H7 (cell line): ENCODE measurements around the gene TSPO. TPM values are rescaled to one million over a fixed set of nuclear protein-coding genes. Genes with fewer than 3 reads are reported as not detected.

Source experiments
- DNase-seq: peaks from one replicate; pipeline ENCODE4 v3.0.0; 2012
- H3K27me3 ChIP-seq: 2 replicates; pipeline ENCODE4 v1.6.0; 2011; ENCODE audit warnings: mild to moderate bottlenecking, low read length; ENCODE audit not compliant: control insufficient read depth, insufficient read depth
- H3K36me3 ChIP-seq: replicated peaks from 2 replicates; pipeline ENCODE4 v1.5.1; 2011; ENCODE audit warnings: low read length; ENCODE audit not compliant: control insufficient read depth, insufficient read depth
- H3K4me3 ChIP-seq: 2 replicates; pipeline ENCODE4 v1.5.1; 2011; ENCODE audit warnings: low read depth, mild to moderate bottlenecking, control low read depth, low read length, moderate library complexity; ENCODE audit not compliant: insufficient read depth
- total RNA-seq: library from RNA; depleted of rRNA; stranded (reverse); fragments of >200 nt; shearing (Covaris generic); gene quantifications from 2 replicates; pipeline ENCODE4 v1.2.3, GENCODE V29; 2014

Gene TSPO
- total RNA-seq, 1 experiment from 2014 or later, result 39.4 TPM

GRCh38 chr22:43173976-43174720 lies 22.8 kb downstream of the TSPO start:
- Histone ChIP-seq H3K4me3 (no peak overlapping the region), H3K36me3 (peaks cover 40% of the 10 kb centered on the region), H3K27me3 (no peaks in the 10 kb centered on the region)
- DNase-seq, result no peak

GRCh38 chr22:43174941-43175531 lies 23.7 kb downstream of the TSPO start:
- DNase-seq, result no peak
- H3K27me3 ChIP-seq, result no peaks in the 10 kb centered on the region
- H3K36me3 ChIP-seq, result peaks cover 40% of the 10 kb centered on the region
- H3K4me3 ChIP-seq, result no peak overlapping the region

DNA sequence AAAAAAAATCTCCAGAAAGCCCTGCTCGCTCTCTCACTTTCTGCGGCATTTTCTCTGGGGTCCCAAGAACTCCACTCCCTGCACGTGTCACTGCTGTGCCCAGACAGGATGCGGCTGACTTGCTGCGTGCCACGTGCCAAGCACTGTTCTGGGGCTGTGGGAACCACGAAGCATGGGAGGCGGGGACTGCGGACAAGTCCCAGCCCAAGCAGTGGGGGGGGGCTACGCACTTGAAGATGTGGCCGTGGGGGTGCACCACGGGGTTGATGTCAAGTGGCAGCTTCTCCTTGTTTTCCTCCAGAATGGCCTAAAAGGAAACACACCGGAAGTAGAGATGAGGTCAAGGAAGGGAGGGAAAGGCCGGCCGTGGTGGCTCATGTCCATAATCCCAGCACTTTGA lies 24.7 kb downstream of the TSPO start:
- H3K4me3 ChIP-seq, result no peak overlapping the region
- no peaks in the 10 kb centered on the region for H3K27me3 ChIP-seq
- no peak for DNase-seq
- peaks cover 41% of the 10 kb centered on the region for H3K36me3 ChIP-seq

GRCh38 chr22:43177479-43177878 lies 26.1 kb downstream of the TSPO start:
- Histone ChIP-seq H3K4me3 (no peak overlapping the region), H3K27me3 (no peaks in the 10 kb centered on the region), H3K36me3 (peaks cover 38% of the 10 kb centered on the region)
- no peak for DNase-seq

GRCh38 chr22:43179146-43179910 lies 28.0 kb downstream of the TSPO start:
- no peak for DNase-seq
- no peaks in the 10 kb centered on the region for H3K27me3 ChIP-seq
- no peak overlapping the region for H3K4me3 ChIP-seq
- peaks cover 26% of the 10 kb centered on the region for H3K36me3 ChIP-seq

- H3K36me3 ChIP-seq, result peaks cover 23% of the 10 kb centered on the region
- DNase-seq, result no peak
- no peaks in the 10 kb centered on the region for H3K27me3 ChIP-seq
Measured at GRCh38 chr22:43179911-43180195, 28.5 kb downstream of the TSPO start.

GRCh38 chr22:43180670-43181069 lies 29.3 kb downstream of the TSPO start:
- H3K4me3 ChIP-seq, result no peak overlapping the region
- no peaks in the 10 kb centered on the region for H3K27me3 ChIP-seq
- peaks cover 18% of the 10 kb centered on the region for H3K36me3 ChIP-seq
- DNase-seq, result no peak

More at GRCh38 chr22:43179911-43180195, 28.5 kb downstream of the TSPO start:
- H3K4me3 ChIP-seq, result no peak overlapping the region

GRCh38 chr22:43181321-43182076 lies 30.1 kb downstream of the TSPO start:
- Histone ChIP-seq H3K27me3 (0 out of 2 replicates have a peak, but pooled peaks cover 2% of the 10 kb centered on the region), H3K36me3 (peaks cover 17% of the 10 kb centered on the region), H3K4me3 (no peak overlapping the region)
- no peak for DNase-seq

DNA sequence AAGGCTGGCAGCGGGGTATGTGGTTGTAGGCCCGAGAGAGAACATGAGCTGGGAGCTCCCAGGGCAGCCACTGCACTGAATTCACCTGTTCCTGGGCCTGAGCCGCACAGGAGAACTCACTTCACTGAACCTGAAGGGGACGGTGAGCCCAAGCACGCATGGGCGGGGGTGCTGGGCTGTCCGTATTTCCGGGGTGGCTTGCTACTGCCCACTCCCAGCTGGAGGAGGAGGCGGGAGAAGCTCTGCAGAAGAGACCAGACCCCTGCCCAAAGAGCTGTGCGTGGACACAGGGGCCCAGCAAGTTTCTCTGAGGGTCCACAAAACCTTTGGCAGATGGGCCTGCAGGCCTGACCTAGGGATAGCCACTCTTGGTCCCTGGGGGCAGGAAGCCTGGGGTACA lies 30.8 kb downstream of the TSPO start:
- no peak for DNase-seq
- Histone ChIP-seq H3K4me3 (no peak overlapping the region), H3K36me3 (peaks cover 17% of the 10 kb centered on the region), H3K27me3 (0 out of 2 replicates have a peak, but pooled peaks cover 3% of the 10 kb centered on the region)

GRCh38 chr22:43182726-43183125 lies 31.4 kb downstream of the TSPO start:
- Histone ChIP-seq H3K4me3 (no peak overlapping the region), H3K27me3 (0 out of 2 replicates have a peak, but pooled peaks cover 3% of the 10 kb centered on the region), H3K36me3 (peaks cover 17% of the 10 kb centered on the region)
- DNase-seq, result no peak

- Histone ChIP-seq H3K4me3 (no peak overlapping the region), H3K36me3 (peaks cover 14% of the 10 kb centered on the region)
Measured at GRCh38 chr22:43183496-43184277, 32.3 kb downstream of the TSPO start.

GRCh38 chr22:43185860-43186261 lies 34.5 kb downstream of the TSPO start:
- Histone ChIP-seq H3K27me3 (0 out of 2 replicates have a peak, but pooled peaks cover 3% of the 10 kb centered on the region), H3K36me3 (peaks cover 7% of the 10 kb centered on the region), H3K4me3 (peak overlapping the region; percentile 73)
- peak; percentile 82 for DNase-seq

More at GRCh38 chr22:43183496-43184277, 32.3 kb downstream of the TSPO start:
- 0 out of 2 replicates have a peak, but pooled peaks cover 3% of the 10 kb centered on the region for H3K27me3 ChIP-seq
- no peak for DNase-seq

- peak; percentile 97 for DNase-seq
- peaks cover 3% of the 10 kb centered on the region for H3K36me3 ChIP-seq
- H3K27me3 ChIP-seq, result 0 out of 2 replicates have a peak, but pooled peaks cover 3% of the 10 kb centered on the region
- peak within 1 kb of the TSS; percentile 73 for H3K4me3 ChIP-seq
Measured at GRCh38 chr22:43186272-43187170, 35.2 kb downstream of the TSPO start, which contains the start of gene TTLL12. TTLL12 (minus strand) TSS chr22:43187134; CDS start chr22:43187069, 65 bp downstream.
